Lower leg skin (tissue), 4 donors: ENCODE data around the gene FBRSL1. TPM values are rescaled to one million over a fixed set of nuclear protein-coding genes. Genes with fewer than 3 reads are reported as not detected.

ENCODE experiments used
- DNase-seq, 2 donors: peaks; one replicate each; pipeline ENCODE4 v3.0.0-alpha.2; 2019; ENCODE audit warnings: low spot score in 2 of 2
- H3K4me3 ChIP-seq: fragments of 200-600 bp; sonication (generic); 2 replicates; pipeline ENCODE4 v1.5.1; 2017; ENCODE audit warnings: mild to moderate bottlenecking, low read depth; ENCODE audit not compliant: poor library complexity, severe bottlenecking
- POLR2A ChIP-seq, 2 donors: fragments of 450-650 bp; IDR thresholded peaks; one replicate each; pipeline ENCODE4 v1.6.1; 2016 to 2017; ENCODE audit warnings: antibody characterized with exemption in 2 of 2, mild to moderate bottlenecking in 1 of 2, moderate library complexity in 1 of 2
- WGBS, 2 donors: methylation state at CpG; one replicate each; pipeline ENCODE4 v1.1.5; 2018; 5-methylcytosine and 5-hydroxymethylcytosine counted together
- intact Hi-C: fragments of 100-400 bp; cut with DNase I; formaldehyde crosslinking; loops from one replicate; pipeline ENCODE4 v1.15.0; 2023; ENCODE audit warnings: low total_unique reads
- total RNA-seq, 4 donors: library from RNA; depleted of rRNA; stranded (reverse); fragments of >200 nt; gene quantifications; one replicate each; pipeline ENCODE4 v1.1.0, GENCODE V29; 2016
- TF ChIP-seq, protein P1 (sequence below), 3 donors: fragments of 450-650 bp; IDR thresholded peaks; one replicate each; pipeline ENCODE4 v1.5.1; 2016; ENCODE audit warnings: antibody characterized with exemption in 3 of 3, mild to moderate bottlenecking in 3 of 3, moderate library complexity in 2 of 3

Gene FBRSL1
- total RNA-seq, 4 donors from 2014 or later, result 15.5 to 250 (median 19.6) TPM

DNA sequence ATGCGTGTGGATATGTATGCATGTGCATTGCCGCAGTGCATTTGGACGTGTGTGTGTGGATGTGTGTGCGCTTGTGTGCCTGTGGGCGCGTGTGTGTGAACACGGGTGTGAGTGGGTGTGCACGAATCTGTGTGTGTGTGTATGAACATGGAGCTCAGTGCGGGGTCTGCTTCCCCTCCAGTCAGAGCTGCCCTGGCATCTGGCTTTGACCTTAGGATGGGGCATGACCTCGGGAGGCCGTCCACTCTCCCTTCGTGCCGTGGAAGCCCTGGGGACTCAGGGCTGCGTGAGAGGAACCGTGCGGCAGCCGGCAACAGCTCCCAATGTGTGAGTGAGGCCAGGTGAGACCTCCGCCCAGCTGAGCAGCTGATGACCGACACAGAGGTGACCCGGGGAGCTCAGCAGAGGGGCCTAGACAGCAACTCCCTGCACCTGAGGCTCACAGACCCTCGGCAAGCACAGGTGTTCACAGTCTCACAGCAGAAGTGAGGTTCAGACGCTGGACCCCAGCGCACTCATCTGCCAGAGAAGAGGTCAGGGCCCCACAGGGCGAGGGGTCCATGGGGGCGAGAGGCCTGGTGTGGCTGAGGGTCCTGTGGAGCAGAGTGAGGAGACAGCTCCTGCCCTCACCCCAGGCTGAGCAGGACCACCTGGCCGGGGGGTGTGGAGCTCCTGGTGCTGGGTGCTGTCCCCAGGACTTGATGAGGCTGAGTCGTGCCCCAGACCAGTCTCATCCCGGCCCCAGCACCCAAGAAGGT, 33.6 kb upstream of the FBRSL1 start:
- TF ChIP-seq, protein P1, sequence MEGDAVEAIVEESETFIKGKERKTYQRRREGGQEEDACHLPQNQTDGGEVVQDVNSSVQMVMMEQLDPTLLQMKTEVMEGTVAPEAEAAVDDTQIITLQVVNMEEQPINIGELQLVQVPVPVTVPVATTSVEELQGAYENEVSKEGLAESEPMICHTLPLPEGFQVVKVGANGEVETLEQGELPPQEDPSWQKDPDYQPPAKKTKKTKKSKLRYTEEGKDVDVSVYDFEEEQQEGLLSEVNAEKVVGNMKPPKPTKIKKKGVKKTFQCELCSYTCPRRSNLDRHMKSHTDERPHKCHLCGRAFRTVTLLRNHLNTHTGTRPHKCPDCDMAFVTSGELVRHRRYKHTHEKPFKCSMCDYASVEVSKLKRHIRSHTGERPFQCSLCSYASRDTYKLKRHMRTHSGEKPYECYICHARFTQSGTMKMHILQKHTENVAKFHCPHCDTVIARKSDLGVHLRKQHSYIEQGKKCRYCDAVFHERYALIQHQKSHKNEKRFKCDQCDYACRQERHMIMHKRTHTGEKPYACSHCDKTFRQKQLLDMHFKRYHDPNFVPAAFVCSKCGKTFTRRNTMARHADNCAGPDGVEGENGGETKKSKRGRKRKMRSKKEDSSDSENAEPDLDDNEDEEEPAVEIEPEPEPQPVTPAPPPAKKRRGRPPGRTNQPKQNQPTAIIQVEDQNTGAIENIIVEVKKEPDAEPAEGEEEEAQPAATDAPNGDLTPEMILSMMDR (IDR thresholded peaks at IDR 0.05), result no peak
- no peak for TF ChIP-seq POLR2A (IDR thresholded peaks at IDR 0.05)
- intact Hi-C loops, result no loop called here
- no peak for DNase-seq
- 83 to 87% methylated on average over 27 to 28 of the region's 28 CpGs for WGBS, 2 donors
- no peak overlapping the region for H3K4me3 ChIP-seq

DNA sequence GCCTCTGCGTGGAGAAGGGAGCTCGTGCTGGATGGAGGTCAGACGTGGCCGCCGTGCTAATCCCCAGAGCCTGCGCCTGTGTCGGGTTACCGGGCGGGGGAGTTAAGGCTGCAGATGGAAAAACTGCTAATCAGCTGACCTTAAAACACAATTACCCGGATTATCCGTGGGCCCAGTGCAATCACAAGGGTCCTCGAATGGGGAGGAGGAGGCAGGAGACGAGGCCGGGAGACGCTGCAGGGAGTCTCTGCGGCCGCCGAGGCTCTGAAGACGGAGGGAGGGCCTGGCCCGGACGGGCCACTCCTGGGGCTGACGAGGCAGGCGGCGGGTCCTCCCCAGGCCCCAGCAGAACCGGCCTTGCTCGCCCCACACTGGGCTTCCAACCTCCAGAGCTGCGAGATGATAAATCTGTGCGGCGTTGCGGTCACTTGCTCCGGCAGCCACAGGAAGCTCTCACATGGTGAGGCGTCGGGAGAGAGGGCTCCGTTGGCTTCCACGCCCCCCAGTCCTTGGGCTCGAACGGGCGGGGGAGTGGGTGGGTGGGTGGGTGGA, 32.9 kb upstream of the FBRSL1 start:
- no peak for DNase-seq
- intact Hi-C loops, result no loop called here
- no peak for TF ChIP-seq POLR2A (IDR thresholded peaks at IDR 0.05)
- TF ChIP-seq, protein P1 (IDR thresholded peaks at IDR 0.05), result no peak
- H3K4me3 ChIP-seq, result no peak overlapping the region
- WGBS, 2 donors, result 72 to 78% methylated on average over 32 to 35 of the region's 38 CpGs

DNA sequence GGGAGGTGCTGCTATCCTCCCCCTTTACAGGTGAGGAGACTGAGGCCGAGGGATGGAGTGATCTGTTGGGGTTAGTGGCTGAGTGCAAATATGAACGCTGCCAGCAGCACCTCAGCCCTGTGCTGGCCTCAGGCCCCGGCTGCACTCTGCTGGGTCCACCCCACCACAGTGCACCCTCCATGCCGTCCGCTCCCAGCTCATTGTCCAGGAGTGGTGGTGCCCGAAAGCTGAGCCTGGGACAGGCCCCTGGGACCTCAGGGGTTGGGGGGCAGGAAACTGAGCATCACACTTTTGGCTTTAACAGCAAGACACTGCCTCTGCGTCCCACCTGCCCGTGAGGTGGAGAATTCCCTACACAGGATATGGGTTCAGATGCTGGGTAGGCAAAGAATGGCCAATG, 31.5 kb upstream of the FBRSL1 start:
- 72 to 95% methylated on average over 8 of the region's 8 CpGs for WGBS, 2 donors
- no peak for DNase-seq
- H3K4me3 ChIP-seq, result no peak overlapping the region
- TF ChIP-seq, protein P1 (IDR thresholded peaks at IDR 0.05), result no peak
- no peak for TF ChIP-seq POLR2A (IDR thresholded peaks at IDR 0.05)
- intact Hi-C loops, result no loop called here

GRCh38 chr12:132458846-132459641, 30.9 kb upstream of the FBRSL1 start:
- TF ChIP-seq POLR2A (IDR thresholded peaks at IDR 0.05), result no peak
- TF ChIP-seq, protein P1 (IDR thresholded peaks at IDR 0.05), result no peak
- DNase-seq, result no peak
- intact Hi-C loops, result no loop called here
- 75 to 77% methylated on average over 26 to 28 of the region's 28 CpGs for WGBS, 2 donors
- H3K4me3 ChIP-seq, result no peak overlapping the region

DNA sequence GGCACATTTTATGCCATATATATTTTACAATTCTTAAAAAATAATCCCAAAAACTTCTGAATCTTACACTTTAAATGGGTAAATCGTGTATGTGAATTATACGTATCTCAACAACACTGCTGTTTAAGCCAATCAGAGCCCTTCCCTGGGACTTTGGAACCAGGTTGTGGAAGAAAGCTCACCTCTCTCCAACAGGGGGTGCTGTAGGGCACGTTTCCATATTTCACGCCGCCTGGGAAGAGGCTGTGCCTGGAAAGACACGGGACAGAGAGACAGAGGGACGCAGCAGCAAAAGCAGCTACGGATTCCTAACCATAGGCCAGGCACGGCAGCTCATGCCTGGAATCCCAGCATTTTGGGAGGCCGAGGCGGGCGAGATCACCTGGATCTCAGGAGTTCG, 29.4 kb upstream of the FBRSL1 start:
- no peak overlapping the region for H3K4me3 ChIP-seq
- DNase-seq, result no peak
- TF ChIP-seq, protein P1 (IDR thresholded peaks at IDR 0.05), result no peak
- no peak for TF ChIP-seq POLR2A (IDR thresholded peaks at IDR 0.05)
- WGBS, 2 donors, result 77% methylated on average over 13 of the region's 13 CpGs
- intact Hi-C loops, result no loop called here
